HTR-8/SVneo (cell line): ENCODE data around the gene IBA57.

Source experiments
- DNase-seq: peaks from one replicate; pipeline ENCODE4 v3.0.0; 2011; ENCODE audit warnings: low spot score, mixed read lengths; ENCODE audit not compliant: insufficient read length
- FAIRE-seq: peaks from 2 replicates; lab custom pipeline; 2011; peaks lifted over from hg19 to GRCh38; lab: Jason Lieb, UNC

IBA57 gene

GRCh38 chr1:228144193-228144992 lies 21.2 kb upstream of the IBA57 start:
- FAIRE-seq (no peak), DNase-seq (no peak)

- FAIRE-seq, result no peak
- DNase-seq, result no peak
These were observed 20.6 kb upstream of the IBA57 start for GRCh38 chr1:228144993-228145343.

GRCh38 chr1:228145463-228146416 lies 19.9 kb upstream of the IBA57 start:
- no peak for DNase-seq
- no peak for FAIRE-seq

GRCh38 chr1:228146417-228147150 lies 19.0 kb upstream of the IBA57 start:
- no peak for DNase-seq
- no peak for FAIRE-seq

- FAIRE-seq (no peak), DNase-seq (no peak)
These were observed 18.4 kb upstream of the IBA57 start for GRCh38 chr1:228147151-228147693.

GRCh38 chr1:228147768-228148167 lies 17.8 kb upstream of the IBA57 start:
- no peak for FAIRE-seq

GRCh38 chr1:228148196-228148861 lies 17.3 kb upstream of the IBA57 start:
- FAIRE-seq (no peak), DNase-seq (no peak)

More at GRCh38 chr1:228147768-228148167, 17.8 kb upstream of the IBA57 start:
- DNase-seq, result no peak

GRCh38 chr1:228148935-228149405 lies 16.6 kb upstream of the IBA57 start:
- DNase-seq (no peak), FAIRE-seq (no peak)

- FAIRE-seq, result no peak
- DNase-seq, result no peak
These were observed 16.0 kb upstream of the IBA57 start, which contains the start of gene GJC2 for GRCh38 chr1:228149406-228150119. TSS of gene GJC2 (plus strand) at chr1:228149930. CDS start at chr1:228157759, 7,829 bp downstream.

GRCh38 chr1:228150120-228150460 lies 15.5 kb upstream of the IBA57 start:
- FAIRE-seq (no peak), DNase-seq (no peak)

GRCh38 chr1:228150461-228151179 lies 15.0 kb upstream of the IBA57 start:
- FAIRE-seq (no peak), DNase-seq (no peak)

GRCh38 chr1:228151180-228151925 lies 14.3 kb upstream of the IBA57 start:
- DNase-seq (no peak), FAIRE-seq (no peak)

GRCh38 chr1:228152097-228152917 lies 13.3 kb upstream of the IBA57 start:
- FAIRE-seq (no peak), DNase-seq (no peak)

- no peak for FAIRE-seq
These were observed 12.7 kb upstream of the IBA57 start for GRCh38 chr1:228152918-228153258.

GRCh38 chr1:228154021-228154669 lies 11.5 kb upstream of the IBA57 start:
- DNase-seq (no peak), FAIRE-seq (no peak)

More at GRCh38 chr1:228152918-228153258, 12.7 kb upstream of the IBA57 start:
- no peak for DNase-seq
